Measurements from ENCODE around the gene IST1.

The IST1 gene

DNA sequence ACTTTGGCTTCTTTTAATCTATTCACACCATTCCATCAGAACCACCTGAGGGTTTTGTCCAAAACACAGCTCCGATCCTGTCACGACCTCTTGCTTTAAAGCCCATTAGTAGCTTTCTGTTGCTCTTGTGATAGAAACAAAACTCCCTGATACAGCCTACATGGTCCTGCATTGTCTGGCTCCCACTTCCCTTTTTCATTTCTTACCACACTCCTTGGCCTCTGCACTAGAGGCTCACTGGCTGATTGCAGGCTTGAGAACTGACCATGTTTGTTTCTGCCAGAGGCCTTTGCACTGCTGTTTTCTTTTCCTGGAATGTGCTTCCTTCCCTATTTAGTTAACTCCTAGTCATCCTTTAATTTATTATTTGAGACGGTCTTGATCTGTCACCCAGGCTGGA, 23.7 kb downstream of the IST1 start:
- DNase-seq = peak; percentile 78 to 90 (median 86)

DNA sequence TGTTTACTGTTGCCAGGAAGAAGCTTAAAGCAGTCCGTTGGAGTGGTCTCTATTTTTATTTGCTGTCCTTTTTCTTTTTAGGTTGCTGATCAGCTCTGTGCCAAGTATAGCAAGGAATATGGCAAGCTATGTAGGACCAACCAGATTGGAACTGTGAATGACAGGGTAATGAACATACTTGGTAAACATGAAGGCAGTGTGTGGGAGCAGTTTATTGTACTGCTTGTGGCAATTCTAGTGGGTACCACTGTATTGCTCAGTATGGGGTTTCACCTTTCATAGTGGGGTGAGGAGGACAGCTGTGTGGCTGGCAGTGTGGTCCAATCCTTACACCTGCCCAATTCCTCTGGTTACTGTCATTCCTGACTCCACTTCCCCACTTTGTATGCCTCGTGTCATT, 25.3 kb downstream of the IST1 start:
- no peak for DNase-seq

DNA sequence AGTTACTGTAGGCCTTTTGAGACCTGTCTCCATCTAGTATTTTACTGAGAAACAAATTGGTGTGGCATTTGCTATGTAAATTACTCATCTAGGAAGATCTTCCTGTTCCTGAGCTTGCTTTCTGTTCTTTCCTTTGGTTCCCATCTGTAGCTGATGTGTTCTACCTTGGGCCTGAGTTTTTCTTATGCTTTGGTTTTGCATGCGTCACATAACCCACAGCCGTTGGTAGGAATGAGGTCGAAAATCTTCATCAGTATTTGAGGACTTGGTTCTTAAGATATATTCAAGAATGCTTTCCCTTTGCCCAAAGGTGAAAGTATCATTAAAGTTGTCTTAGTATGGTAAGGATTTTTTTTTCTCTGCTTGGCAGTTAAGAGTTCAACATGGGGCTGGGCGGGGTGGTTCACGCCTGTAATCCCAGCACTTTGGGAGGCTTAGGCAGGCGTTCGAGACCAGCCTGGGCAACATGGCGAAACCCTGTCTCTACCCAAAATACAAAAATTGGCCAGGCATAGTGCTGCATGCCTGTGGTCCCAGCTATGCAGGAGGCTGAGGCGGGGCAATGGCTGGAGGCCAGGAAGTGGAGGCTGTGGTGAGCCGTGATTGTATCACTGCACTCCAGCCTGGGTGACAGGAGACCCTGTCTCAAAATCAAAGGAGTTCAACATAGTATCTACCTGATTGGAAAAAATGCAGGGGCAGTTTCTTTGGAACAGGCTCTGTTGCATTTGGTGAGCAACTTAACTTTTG, 28.8 kb downstream of the IST1 start:
- no peak for DNase-seq

DNA sequence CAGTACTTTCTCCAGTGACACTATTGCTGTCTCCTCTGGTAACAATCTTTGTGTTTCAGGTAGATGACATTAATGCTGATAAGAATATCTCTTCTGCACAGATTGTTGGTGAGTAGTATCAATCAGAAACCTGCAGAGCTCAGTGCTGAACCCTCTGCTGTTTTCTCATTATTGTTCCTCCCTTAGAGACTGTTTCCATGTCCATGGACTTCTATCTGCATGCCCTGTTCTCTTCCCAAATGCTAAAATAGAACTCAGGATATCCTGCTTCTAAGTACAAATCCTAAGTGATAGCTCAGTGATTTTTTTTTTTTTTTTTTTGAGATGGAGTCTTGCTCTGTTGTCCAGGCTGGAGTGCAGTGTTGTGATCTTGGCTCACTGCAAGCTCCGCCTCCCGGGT, 29.4 kb downstream of the IST1 start:
- no peak for DNase-seq

DNA sequence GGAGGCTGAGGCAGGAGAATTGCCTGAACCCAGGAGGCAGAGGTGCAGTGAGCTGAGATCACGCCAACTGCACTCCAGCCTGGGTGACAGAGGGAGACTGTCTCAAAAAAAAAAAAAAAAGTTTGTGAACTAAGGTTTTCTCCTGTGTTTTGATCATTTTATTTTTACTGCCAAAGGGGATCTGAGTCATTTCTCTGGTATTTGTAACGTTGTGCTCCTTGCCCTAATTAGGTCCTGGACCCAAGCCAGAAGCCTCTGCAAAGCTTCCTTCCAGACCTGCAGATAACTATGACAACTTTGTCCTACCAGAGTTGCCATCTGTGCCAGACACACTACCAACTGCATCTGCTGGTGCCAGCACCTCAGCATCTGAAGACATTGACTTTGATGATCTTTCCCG, 32.1 kb downstream of the IST1 start:
- peak in 1 of 4 experiments; percentile 9 for DNase-seq

DNA sequence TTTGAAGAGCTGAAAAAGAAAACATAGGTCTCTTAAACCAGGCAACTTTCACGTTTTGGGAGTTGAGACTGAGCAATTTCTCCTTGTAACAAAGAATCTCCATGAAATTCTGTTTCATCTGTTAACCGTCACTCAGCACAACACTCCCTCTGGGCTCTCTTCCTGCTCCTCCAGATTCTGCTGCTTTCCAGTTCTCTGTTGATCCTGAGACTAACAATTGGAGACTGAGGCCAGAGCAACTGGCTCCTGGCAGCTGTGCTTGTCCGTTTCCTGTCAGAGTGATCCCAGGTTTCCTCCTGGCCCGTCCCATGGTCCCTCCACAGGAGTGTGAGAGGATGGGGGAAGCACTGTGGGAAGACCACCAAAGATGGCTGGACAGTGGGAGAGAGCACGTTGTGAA, 32.5 kb downstream of the IST1 start:
- DNase-seq = no peak

DNA sequence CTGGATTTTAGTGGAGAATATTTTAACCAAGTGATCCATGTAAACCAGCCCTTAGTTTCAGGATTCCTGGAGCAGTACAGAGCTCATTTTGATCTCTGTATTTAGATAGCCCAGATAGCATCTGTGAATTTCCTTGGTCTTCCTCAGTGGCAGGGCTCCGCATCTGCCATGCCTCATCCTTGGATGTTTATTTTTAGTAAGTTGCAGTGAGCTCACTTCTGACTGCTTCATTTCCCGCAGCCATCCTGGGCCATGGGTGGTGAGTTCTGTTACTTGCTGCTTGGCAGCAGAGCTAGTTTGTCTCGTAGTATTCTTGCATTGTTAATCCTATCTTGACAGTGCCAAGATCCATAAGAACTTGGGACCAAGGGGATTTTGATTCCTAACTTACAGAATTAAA, 33.7 kb downstream of the IST1 start:
- DNase-seq = no peak

DNA sequence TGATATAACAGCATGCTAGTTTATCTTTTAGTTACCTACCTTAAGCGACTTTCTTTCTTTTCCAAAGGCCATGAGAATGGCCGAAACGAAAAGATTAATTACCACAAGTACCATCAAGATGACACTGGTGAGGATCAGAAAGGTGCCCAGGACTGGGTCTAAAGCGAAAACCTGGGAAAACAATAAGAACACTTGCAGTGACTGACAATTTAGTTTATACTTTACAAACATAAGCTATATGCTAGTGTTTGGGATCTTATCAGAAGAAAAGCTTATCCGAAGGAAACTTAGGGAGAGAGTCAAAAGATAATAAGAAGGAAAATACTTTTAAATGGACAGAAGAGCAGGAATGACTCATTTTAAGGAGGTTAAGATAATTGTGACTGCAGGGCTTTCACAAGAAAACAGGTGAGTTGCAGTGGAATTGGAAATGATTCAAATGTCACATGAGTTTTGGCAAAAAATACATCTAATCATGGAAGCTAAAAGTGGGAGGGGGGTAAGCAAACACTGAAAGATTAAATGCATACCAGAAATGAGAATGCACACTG, 34.8 kb downstream of the IST1 start:
- no peak for DNase-seq

DNA sequence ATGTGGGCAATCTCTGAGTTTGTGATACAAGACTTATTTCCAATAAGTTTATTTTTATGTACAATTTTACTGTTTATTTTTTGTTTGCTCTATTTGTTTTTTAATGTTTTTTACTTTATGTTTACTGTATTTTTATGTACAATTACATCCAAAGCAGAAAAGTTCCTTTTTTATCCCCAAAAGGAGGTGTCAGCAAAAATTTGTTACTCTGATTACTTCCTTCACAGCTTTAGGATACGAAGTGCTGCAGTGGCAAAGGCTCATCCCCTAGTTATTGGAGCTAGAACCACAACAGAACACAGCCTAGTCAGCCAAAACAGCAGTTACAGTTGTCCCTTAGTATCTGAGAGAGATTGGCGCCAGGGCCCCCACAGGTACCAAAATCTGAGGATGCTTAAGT, 35.7 kb downstream of the IST1 start:
- peak in 3 of 4 experiments; percentile 22 to 62 (median 43) for DNase-seq

DNA sequence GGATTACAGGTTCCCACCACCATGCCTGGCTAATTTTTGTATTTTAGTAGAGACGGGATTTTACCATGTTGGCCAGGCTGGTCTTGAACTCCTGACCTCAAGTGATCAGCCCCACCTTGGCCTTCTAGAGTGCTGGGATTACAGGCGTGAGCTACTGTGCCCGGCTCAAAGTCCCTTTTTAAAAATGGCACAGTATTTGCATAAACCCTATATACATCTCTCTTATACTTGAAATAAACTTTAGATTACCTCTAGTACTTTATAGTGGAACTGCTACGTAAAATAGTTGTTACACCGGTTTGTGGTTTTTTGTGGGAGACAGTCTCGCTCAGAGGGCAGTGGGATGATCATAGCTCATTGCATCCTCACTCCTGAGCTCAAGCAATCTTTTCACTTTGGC, 36.3 kb downstream of the IST1 start:
- DNase-seq = no peak

DNA sequence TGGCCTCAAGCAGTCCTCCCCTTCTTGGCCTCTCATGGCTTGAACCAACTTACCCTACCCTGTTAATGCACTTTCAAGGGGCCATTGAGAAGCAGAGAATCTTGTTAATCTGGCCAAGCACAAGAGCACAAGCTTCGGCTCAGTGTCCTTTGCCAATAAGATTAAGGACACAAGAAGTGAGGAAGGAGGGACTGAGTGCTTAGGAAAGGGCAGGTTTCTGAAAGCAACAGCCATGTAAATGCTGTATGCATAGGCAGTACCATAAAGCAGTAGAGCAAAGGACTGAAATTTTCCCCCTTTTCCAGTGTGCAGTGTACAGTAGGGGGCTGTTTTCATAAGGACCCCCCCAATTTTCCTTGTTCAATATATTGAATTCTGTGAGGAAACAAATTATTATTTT, 37.7 kb downstream of the IST1 start:
- DNase-seq = no peak

DNA sequence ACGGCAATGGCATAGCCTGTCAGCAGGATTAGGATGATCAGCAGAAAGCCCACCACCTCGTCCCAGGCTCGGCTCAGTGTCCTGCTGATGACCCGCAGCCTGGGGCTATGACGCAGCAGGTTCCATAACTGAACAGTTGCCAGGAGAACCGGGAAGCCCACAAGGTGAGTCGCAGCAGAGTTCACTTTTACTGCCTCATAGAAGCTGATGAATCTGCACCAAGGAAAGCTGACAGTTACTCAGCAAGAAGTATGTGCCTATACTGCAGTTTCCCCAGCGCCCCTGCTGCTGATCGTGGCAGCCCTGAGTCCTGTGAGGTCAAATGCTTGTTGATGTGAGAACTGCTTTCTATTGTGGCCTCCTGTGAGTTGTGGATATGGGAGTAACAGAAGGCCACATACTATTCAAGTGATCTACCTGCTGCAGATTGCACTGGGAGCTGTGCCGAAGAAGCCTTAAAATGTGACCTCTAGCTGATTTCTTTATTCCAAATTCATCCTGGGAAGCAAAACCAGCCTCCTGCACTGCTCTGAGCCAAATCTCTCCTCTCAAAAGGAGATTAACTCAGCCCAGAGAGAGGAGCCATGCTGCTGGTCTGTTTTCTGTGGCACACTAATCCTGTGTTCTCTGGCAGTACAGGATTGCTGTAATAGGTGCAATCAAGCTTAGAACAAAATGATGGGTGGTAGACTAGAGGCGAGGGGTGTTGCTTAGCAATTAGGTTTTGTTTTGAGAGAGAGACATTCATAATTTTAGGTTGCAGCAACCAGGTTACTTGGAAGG, 38.8 kb downstream of the IST1 start:
- no peak for DNase-seq

DNA sequence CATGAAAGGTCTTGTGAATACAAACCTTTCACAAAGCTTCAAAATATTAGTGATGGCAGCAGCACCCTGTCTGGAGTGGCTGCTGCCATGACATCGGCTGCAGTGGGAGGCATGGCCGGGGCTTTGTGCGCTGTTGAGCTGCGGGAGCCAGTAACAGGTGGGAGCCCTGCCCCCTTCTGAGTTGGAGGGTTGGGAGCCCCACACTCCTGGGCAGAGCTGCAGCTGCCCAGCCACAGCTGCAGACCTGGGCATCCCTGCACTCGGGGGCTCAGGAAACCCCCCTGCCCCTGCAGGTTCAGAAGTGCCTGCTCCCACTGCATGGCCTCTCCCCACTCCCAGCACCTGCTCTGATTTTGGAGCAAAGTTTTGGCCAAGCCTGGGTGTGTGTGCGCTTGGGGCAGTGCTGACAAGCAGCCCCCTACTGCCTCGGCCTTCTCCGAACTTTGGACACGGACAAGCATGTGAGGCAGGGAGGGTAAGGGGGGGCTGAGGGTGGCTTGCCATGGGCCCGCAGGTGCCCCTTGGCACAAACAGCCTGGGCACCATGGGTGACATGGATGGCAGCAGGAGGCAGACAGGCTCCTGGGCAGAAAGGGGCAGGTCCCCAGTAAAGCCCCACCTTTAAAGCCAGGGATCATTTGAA, 42.7 kb downstream of the IST1 start:
- no peak for DNase-seq

DNA sequence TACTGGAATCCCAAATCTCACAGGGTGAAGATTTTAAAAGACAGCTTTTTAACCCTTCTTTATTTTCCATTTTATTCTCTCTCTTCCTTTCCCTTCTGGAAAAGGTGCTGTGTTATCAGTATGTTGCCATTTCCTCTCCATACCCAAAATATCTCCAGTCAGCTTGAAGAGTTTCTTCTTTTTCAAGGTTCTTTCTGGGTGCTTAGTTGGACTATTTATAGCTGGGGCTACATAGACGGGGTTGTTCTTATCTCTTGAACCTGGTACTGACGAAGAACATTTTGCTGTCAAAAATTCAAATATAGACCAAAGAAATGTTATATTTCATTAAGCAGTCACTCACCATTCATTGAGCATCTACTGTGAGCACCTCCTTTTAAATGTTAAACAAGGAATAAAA, 48.6 kb downstream of the IST1 start:
- DNase-seq = no peak

DNA sequence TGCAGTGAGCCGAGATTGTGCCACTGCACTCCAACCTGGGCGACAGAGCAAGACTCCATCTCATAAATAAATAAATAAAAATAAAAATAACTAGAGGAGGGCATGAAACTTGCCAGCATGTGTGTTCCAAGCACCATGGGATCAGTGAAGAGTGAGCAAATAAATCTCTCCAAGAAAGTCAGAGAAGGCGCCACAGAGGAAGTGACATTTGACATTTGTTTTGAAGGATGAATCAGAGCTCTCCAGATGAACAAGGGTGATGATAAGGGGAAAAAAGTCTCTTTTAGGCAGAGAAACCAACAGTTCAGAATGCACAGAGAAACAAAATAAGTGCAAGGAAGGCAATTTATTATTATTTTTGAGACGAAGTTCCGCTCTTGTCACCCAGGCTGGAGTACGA, 50.3 kb downstream of the IST1 start:
- peak in 2 of 4 experiments; percentile 12 to 15 for DNase-seq

DNA sequence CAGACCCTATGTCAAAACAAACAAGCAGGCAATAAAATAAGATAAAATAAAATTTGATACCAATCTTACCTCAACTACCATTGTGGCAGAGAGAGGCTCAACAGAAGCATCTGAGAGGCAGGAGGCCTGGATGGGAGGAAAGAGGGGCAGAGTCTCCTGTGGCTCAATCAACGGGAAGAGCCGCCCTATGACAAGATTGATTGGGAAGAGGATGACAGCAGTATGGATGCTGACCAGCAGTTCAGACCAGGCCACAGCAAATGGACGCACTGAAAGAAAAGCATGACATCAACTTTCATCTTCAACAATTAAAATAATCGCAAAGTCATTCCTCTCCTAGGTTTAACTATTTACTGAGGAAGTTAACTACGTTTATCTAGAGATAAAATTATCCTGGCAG, 57.5 kb downstream of the IST1 start:
- no peak for DNase-seq

DNA sequence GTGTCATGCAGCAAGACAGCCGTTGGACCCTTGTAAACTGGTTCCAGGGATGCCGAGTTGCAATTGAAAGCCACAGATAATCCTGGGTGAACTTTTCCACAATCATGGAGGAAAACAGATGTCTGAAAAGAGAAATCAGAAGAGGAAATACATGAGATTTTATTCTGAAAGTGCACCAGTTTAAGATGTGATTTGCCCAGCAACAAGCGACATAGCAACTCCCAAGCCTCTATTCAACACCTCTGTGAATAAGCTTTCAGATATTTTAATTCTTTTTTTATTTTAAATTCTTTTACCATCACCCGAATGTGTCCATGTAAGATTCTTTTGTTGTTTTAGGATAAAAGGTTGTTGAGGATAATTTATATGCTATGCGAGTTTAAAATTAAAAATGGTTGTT, 58.8 kb downstream of the IST1 start:
- DNase-seq = no peak

DNA sequence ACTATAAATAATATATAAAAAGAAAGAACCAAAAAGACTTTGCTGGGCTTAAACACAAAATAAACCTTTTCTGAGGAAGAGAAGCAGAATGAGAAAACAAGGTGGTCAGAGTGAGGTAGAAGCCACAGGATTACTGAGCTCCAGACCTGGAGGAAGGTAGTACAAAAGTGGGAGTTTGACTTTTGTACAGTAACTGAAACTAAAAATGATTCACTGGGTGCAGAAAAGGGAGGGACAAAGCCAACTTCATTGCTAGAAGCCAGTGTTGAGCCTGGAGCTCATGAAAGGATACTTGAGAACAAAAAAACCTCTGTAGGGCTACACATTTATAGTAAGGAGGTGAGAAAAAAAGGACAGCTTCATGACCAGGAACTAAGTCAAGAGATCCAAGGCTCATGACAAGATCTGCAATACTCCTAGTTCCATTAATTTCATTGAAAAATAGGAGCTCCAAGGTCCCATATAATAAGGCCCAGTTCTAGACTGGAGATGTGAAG, 59.4 kb downstream of the IST1 start:
- no peak for DNase-seq

DNA sequence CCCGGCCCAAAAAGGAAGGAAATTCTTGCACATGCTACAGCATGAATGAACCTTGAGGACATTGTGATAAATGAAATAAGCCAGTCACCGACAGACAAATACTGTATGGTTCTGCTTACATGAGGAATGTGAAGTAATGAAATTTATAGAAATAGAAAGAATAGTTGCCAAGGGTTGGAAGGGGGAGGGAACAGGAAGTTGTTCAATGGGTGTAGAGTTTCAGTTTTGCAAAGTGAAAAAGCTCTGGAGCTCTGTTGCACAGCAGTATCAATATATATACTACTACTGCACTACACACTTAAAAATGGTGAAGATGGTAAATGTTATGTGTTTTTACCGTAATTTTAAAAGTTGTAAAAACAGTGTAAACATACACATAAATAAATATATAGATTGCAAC, 61.2 kb downstream of the IST1 start:
- peak; percentile 13 to 62 (median 36) for DNase-seq

DNA sequence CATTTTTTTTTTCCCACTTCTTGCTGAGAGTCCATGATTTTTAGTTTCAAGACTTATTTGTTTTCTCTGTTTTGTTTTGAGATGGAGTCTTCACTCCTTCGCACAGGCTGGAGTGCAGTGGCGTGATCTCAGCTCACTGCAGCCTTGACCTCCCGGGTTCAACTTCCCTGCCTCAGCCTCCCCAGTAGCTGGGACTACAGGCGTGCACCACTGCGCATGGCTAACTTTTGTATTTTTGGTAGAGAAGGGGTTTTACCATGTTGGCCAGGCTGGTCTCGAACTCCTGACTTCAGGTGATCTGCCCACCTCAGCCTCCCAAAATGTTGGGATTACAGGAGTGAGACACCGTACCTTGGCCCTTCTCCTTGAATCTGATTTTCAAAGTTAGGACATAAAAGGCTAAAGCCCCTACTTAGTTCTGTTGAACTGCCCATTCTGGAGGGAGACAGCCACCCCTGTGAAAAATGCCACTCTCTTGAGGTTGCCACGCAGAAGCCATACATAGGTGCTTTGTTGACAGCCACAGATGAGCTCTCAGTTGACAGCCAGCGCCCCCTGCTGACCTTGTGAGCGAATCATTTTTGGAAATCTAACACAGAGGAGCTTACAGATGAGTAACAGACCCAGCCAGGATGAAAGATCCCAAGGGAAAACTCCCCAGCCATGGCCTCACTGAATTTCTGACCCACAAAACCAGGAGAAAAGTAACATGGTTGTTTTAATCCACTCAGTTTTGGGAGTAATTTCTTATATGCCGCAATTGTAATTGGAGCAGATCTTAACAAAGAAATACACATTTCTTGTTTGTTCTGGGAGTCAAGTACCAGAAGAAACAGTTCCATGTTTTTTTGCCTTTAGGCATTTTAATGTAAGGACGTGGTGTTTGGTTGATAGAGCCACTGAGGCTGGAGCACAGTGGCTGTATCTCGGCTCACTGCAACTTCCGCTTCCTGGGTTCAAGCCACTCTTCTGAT, 66.0 kb downstream of the IST1 start:
- peak; percentile 84 to 90 (median 90) for DNase-seq

DNA sequence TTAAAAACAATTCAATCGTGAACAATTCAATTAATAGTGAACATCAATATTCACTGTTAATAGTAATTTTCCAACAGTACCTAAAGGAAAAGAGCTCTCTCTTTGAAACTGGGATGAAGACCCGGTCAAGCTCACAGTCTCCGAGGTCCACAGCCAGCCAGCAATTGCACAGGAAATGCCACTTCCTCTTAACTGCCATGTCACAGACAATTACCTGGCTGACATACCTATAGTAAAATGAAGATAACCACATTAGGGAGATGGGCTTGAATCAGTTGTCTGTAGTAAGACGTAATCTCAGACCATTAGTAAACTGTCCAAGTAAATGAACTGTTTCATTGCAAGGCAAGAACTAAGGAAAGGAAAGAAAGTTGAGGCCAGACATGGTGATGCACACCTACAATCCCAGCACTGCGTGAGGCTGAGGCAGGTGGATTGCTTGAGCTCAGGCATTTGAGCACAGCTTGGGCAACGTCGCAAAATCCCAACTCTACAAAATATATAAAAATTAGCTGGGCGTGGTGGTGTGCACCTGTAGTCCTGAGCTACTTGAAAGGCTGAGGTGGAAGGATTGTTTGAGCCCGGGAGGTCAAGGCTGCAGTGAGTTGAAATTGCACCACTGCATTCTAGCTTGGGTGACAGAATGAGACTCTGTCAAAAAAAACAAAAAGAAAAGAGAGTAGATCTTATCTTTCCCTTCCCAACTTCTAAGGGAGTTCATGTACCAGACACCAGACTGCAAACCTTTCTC, 68.0 kb downstream of the IST1 start:
- no peak for DNase-seq
